ENCODE data around the gene NCR2.

Gene NCR2

DNA sequence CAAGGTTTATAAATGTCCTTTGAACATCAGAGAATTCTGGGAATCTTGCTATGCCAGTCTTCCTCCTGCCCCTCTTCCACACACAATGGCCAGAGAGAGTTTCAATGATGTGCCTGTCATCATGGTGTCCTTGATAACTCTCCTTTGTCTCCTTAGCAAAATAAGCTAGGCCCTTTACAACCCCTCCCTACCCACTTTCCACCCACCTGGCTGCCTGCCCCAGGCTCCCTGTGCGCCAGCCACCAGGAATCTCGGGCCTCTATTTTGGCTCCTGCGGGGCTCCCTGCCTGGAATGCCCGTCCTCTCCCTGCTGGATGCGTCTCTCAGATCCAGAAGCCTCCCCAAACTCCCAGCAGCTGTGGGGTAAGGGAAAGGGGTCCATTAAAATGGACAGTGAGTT is 60.9 kb downstream of the NCR2 start:
- TF ChIP-seq, protein P1, sequence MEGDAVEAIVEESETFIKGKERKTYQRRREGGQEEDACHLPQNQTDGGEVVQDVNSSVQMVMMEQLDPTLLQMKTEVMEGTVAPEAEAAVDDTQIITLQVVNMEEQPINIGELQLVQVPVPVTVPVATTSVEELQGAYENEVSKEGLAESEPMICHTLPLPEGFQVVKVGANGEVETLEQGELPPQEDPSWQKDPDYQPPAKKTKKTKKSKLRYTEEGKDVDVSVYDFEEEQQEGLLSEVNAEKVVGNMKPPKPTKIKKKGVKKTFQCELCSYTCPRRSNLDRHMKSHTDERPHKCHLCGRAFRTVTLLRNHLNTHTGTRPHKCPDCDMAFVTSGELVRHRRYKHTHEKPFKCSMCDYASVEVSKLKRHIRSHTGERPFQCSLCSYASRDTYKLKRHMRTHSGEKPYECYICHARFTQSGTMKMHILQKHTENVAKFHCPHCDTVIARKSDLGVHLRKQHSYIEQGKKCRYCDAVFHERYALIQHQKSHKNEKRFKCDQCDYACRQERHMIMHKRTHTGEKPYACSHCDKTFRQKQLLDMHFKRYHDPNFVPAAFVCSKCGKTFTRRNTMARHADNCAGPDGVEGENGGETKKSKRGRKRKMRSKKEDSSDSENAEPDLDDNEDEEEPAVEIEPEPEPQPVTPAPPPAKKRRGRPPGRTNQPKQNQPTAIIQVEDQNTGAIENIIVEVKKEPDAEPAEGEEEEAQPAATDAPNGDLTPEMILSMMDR (conservative IDR thresholded peaks at IDR 0.05; ENCODE audit: low read depth, low read length) = no peak

DNA sequence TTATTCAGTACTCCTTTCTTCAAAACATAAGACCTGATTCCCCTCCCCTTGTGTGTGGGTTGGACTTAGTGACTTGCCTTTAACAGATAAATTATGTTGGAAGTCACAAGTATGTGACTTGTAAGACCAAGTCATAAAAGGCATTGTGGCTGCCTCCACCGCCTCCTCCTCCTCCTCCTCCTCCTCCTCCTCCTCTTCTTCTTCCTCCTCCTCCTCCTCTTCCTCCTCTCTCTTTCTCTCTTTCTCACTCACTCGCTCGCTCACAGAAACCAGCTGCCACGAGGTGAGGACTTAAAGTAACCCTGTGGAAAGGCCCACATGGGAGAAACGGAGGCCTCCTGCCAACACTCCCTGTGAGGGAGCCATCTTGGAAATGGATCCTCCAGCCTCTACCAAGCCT is 64.0 kb downstream of the NCR2 start:
- H3K4me3 ChIP-seq (ENCODE audit: low read length) = no peak overlapping the region
- DNase-seq (ENCODE audit: low read depth) = no peak
- TF ChIP-seq, protein P1 (conservative IDR thresholded peaks at IDR 0.05; ENCODE audit: low read depth, low read length) = no peak

More for the DNA sequence above, 60.9 kb downstream of the NCR2 start:
- H3K4me3 ChIP-seq (ENCODE audit: low read length) = no peak overlapping the region
- DNase-seq (ENCODE audit: low read depth) = no peak
